HuH-7 (cell line): ENCODE data around the gene NRG3.
"Not testable (repeated sequence)": the region's sequence is repeated elsewhere in the genome, so short reads cannot be mapped to it uniquely, and the experiment has no call there.

Experiments used
- DNase-seq: peaks from one replicate; pipeline ENCODE4 v3.0.0; 2011; ENCODE audit warnings: low spot score

NRG3 gene

GRCh38 chr10:82282782-82283456 lies 407.9 kb downstream of the NRG3 start:
- no peak for DNase-seq

GRCh38 chr10:82284180-82284579 lies 409.2 kb downstream of the NRG3 start:
- no peak for DNase-seq

DNA sequence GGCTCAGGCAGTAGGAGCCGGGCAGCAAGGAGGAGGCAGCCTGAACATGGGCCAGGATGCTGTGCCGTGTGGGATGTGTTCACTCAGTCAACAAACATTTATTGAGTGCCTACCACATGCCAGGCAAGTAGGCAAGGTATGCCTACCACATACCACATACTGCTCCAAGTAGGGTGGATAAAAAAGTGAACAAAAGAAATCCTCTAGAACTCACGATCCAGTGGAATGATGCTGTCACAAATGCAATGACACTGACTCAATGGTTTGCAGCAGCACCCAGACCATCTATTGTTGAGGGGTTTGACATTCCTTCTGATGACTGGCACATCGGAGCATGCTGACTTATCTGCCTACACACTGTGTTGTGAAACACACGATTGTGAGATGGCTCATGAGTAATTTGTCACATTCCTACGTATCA lies 413.5 kb downstream of the NRG3 start:
- no peak for DNase-seq

DNA sequence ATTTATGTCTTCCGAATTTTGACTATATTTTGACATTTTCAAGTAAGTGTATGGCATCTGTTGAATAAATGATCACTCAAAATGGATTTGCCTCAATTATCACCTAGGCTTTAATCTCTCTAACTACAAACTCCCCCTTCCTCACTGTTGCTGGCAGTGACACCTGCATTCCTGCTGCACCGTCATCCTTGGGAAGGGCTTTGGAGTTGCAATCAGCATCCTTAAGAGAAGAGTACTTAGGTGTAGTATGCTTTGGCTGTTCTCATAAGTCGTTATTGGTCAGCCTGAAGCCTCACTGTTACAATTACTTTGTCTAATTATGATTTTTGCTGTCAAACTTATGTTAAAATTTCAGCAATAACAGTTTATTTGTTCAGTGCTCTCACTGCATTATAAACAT lies 415.0 kb downstream of the NRG3 start:
- no peak for DNase-seq

DNA sequence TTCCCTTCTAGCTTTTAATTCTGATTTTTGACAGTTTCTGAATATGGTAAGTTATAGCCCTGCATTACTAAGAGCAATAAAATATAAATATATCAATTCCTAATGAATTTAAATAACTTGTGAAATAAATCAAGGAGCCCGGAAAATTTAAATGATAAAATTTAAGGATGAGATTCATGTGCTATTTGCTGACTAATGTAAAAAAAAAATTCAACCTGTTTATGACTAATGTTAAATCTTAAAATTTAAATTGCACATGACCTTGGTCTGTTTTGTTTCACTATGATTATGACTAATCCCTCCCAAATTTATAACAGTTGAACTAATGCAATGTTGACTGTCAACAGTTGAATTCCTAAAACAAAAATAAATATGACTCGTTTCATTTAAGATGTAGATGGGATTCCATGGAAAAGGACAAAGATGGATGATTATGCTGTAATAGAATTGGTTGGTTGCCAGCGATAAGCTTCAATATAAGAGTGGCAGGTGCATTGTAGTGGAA lies 419.9 kb downstream of the NRG3 start:
- DNase-seq: no peak

GRCh38 chr10:82308641-82309040 lies 433.6 kb downstream of the NRG3 start:
- no peak for DNase-seq

DNA sequence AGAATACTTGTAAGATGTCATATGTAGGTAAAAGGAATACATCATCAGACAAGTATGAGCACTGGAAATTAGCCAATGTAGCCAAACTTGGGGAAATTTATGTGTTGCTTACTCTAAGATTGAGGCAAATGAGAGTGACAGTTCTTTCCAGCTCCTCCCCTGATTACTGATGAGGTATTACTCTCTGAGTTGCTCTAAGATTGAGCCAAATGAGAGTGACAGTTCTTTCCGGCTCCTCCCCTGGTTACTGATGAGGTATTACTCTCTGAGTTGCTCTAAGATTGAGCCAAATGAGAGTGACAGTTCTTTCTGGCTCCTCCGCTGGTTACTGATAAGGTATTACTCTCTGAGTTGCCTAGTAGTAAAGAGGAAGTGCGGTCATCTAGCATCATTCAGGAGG lies 435.8 kb downstream of the NRG3 start:
- DNase-seq: no peak

DNA sequence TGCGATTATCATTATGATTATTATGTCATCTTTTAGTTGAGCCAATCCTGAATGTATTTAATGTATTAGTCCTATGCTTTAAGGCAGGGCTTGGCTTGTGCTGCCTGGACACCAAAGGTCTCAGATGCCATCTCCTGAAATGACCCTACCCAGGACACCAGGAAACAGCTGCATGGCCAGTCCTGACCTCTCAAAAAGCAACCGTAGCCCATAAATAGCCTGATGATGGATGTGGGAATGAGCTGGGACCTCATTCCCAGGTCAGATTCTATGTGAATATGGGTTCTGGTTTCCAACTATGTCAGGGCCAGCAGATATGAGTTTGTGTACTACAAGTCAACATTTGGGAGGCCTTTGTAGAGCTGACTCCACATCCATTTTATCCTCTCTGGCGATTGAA lies 438.4 kb downstream of the NRG3 start:
- no peak for DNase-seq

DNA sequence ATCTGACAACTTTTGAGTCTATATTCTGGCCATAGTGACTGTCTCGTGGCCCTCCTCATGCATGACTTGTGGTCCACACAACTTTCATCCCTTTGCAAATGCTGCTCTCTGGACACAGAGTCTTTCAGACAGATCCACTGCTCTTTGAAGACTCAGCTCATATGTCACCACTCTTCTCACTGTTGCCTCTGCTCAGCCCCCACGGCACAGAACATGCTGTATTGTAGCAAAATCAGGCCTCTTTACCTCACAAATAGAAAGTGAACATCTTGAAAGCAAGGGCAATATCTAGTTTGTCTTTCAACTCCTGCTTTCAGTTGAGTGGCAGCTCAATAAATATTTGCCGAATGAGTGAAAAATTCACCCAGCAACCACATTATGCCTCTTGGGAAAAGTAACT lies 443.5 kb downstream of the NRG3 start:
- no peak for DNase-seq

- DNase-seq: no peak
Measured at GRCh38 chr10:82319074-82319473, 444.1 kb downstream of the NRG3 start.

- DNase-seq: no peak
Measured at GRCh38 chr10:82319562-82319961, 444.6 kb downstream of the NRG3 start.

- no peak for DNase-seq
Measured at GRCh38 chr10:82321724-82322123, 446.7 kb downstream of the NRG3 start.

DNA sequence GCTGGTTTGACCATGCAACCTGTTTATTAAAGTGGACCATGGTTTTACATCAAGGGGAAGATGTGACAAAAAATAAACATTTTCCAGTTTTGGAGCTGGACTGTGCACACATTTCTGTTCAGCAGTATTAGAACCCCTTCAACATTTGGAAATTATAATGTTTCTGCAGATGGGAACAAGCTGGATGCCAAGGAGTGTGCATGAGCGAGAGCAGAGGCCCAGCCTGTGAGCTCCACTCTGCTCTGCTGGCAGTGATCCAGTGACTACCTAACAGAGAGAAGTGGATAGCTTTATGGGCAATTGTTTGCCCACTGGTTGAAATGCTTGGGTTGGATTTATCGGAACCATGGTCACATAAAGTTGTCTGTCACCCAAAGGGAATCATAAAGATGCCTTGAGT lies 456.7 kb downstream of the NRG3 start:
- DNase-seq: no peak

GRCh38 chr10:82335831-82336230 lies 460.8 kb downstream of the NRG3 start:
- no peak for DNase-seq

- DNase-seq: no peak
Measured at GRCh38 chr10:82340166-82340565, 465.2 kb downstream of the NRG3 start.

DNA sequence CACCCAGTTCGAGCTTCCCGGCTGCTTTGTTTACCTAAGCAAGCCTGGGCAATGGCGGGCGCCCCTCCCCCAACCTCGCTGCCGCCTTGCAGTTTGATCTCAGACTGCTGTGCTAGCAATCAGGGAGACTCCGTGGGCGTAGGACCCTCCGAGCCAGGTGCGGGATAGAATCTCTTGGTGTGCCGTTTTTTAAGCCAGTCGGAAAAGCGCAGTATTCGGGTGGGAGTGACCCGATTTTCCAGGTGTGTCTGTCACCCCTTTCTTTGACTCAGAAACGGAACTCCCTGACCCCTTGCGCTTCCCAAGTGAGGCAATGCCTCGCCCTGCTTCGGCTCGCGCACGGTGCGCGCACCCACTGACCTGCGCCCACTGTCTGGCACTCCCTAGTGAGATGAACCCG lies 474.6 kb downstream of the NRG3 start:
- DNase-seq: not testable (repeated sequence)

DNA sequence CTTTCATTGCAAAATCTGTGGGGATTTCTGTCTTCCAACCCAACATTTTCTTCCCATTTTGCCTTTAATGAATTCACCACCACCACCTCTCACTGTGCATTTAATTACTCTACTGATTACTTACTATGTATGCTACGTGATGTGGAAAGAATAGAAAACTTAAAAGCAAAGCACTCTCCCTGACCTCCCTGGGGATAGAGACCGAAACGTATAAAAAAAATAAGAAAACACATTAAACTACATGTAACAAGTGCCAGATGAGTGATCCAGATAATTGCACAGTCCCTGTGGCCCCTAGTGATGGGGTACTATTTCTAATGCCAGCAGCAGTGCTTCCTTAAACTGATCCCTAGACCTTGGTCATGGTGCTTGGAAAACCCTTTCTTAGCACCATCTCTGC lies 478.4 kb downstream of the NRG3 start:
- DNase-seq: no peak

DNA sequence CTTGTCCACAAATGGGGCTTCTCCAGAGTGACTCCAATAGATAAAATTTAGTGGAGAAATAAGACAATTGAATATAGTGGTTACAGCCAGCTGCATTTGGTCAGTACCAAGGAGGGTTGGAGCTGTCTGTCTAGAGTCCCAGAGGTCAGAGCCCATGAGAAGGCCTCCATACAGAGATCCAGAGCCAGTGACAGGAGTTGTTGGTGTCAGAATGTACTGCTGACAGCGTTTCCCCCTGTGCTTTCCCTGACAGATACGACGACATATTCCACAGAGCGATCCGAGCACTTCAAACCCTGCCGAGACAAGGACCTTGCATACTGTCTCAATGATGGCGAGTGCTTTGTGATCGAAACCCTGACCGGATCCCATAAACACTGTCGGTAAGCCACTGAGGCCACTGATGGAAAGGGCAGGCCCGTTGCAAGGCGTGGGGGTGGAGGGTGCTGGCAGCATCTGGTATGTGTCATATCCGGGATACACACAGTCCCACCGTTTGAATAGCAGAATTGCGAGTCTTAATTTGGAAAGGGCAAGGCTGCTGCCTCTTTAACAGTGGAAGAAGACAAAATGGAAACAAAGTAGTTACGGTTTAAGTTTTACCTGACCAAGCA lies 483.6 kb downstream of the NRG3 start:
- DNase-seq: no peak

- DNase-seq: no peak
Measured at GRCh38 chr10:82361256-82361655, 486.3 kb downstream of the NRG3 start.

GRCh38 chr10:82377608-82378007 lies 502.6 kb downstream of the NRG3 start:
- DNase-seq: no peak

DNA sequence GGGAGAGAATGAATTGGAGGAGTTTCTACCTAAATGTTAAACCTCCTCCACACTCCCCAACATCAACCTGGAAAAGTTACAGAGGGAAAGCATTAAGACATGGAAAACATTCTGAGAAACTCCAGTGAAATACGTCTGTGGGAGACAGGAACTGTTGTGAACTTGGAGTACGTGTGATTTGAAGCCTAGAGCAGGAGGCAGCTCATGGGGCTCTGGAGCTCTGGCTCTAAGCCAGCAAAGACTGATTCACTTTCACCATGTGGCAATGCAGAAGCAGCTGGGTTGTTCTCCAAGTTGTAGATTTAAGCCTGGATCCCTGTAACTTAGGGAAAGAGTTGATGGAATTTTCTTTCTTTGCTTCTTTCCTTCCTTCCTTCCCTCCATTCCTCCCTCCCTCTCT lies 503.2 kb downstream of the NRG3 start:
- no peak for DNase-seq

- DNase-seq: no peak
Measured at GRCh38 chr10:82383350-82383749, 508.4 kb downstream of the NRG3 start.

DNA sequence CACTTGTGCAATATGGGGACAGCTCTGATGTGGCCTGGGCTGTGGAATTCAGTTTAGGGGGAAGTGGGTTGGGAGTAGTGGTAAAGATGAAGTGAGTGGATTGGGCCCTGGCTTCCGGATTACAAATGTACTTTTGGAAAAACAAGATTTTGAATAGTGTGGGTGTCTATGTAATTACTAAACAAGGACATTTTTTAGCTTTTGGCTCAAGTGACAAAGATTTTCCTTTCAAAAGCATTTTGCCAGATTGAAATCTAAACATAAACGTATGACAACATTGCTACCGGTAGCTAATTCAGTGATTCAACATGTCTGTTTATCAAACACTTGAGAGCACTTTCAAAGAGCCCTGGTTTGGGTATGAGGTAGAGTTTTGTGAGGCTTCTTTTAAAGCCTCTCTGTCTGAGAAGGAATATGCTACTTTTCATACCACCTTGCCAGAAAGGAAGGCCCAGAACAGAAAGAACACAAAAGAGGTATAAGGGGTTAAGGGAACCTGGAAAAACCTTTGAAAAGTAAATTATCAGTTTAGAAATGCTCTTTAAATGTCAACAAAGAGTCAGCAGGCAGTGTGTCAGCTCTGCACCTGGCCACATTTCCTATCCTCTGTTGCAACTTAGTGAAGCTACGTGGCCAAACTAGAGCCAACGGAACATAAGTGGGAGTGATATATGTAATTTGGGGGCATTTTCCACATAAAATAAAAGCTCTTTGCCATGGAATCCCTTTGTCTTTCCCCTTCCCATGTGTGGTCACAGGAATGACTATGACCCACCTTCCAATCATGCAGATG lies 516.1 kb downstream of the NRG3 start:
- DNase-seq: no peak
